Measurements from ENCODE around the gene PIP4K2C.

- no peak for TF ChIP-seq POLR2AphosphoS5 (IDR thresholded peaks at IDR 0.05; ENCODE audit: low read depth, low read length)
- no peak for TF ChIP-seq POLR2A (IDR thresholded peaks at IDR 0.05; ENCODE audit: low read depth, low read length)
- no peak for TF ChIP-seq TAF1 (IDR thresholded peaks at IDR 0.05; ENCODE audit: borderline replicate concordance, low read depth, low read length)
These were observed 42.5 kb upstream of the PIP4K2C start for GRCh38 chr12:57548488-57548887.

Data from GM12892 (cell line).